ENCODE results near the gene GPR150.
A peak's percentile ranks its signal among the peaks of the same experiment; 100 is the strongest.

Gene GPR150

GRCh38 chr5:95613514-95613913, 6.4 kb upstream of the GPR150 start:
- no peak overlapping the region for H3K4me3 ChIP-seq (ENCODE audit: low read depth, low read length)
- TF ChIP-seq CTCF (IDR thresholded peaks at IDR 0.05; ENCODE audit: low read depth, low read length) = no peak

- no peak for TF ChIP-seq CTCF (IDR thresholded peaks at IDR 0.05; ENCODE audit: low read depth, low read length)
- no peak overlapping the region for H3K4me3 ChIP-seq (ENCODE audit: low read depth, low read length)
Measured at GRCh38 chr5:95615164-95615467, 4.8 kb upstream of the GPR150 start.

GRCh38 chr5:95617057-95617456, 2.8 kb upstream of the GPR150 start:
- no peak for TF ChIP-seq CTCF (IDR thresholded peaks at IDR 0.05; ENCODE audit: low read depth, low read length)
- no peak overlapping the region for H3K4me3 ChIP-seq (ENCODE audit: low read depth, low read length)

GRCh38 chr5:95619096-95619495, 791 bp upstream of the GPR150 start:
- H3K4me3 ChIP-seq (ENCODE audit: low read depth, low read length) = no peak overlapping the region; the same call in 1 of the 2 replicates
- TF ChIP-seq CTCF (IDR thresholded peaks at IDR 0.05; ENCODE audit: low read depth, low read length) = no peak

GRCh38 chr5:95619514-95620029, 315 bp upstream of the GPR150 start:
- peak overlapping the region; percentile 54 for H3K4me3 ChIP-seq (ENCODE audit: low read depth, low read length)
- TF ChIP-seq CTCF (IDR thresholded peaks at IDR 0.05; ENCODE audit: low read depth, low read length) = no peak

- peak overlapping the region; percentile 50 for H3K4me3 ChIP-seq (ENCODE audit: low read depth, low read length)
- TF ChIP-seq CTCF (IDR thresholded peaks at IDR 0.05; ENCODE audit: low read depth, low read length) = no peak
Measured at GRCh38 chr5:95620870-95621838, 1.3 kb downstream of the GPR150 start.
